Erythroblast (primary cell): ENCODE data around the gene SNX32.

Experiments
- DNase-seq, 2 experiments: peaks; one replicate each; lab custom pipeline; 2025; lab: John Stamatoyannopoulos, UW
- GATA1 ChIP-seq: IDR thresholded peaks from 2 replicates; pipeline ENCODE4 v1.6.1; 2011; ENCODE audit warnings: low read depth, mild to moderate bottlenecking, control low read depth, low read length, moderate library complexity
- POLR2A ChIP-seq: IDR thresholded peaks from 2 replicates; pipeline ENCODE4 v1.6.1; 2011; ENCODE audit warnings: mild to moderate bottlenecking, low read length

Gene SNX32

DNA sequence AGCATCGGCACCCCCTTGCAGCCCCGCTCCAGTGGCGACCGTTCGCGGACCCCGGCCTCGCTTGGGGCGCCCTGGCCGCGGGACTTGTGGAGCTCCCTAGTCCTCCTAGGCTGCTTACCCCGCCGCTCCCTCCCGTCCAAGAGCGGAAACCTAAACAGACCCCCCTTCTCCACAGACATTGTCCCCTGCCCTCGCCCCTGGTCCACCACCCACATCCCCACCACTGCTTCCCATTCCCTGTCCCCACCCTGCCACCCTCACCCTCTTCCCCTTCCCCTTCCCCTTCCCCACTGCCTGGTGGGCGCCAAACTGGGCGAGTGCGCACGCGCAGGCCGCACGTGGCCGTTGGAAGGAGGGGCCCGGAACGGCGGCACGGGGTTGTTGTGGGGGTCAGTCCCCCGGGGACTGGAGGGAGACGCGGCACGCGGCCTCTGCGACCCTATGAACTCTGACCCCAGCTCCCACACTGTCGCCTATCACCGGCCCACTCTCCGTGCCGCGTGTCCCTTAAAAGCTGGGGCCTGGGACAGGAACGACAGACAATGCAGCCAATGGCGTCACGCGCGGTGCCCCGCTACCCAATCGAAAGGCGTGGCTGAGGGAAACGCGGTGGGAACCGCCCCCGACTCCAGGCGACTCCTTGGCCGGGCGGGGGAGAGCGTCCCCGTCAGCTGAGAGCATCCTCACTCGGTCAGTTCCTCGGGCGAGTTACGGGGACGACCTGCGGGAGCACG is at the start of gene SNX32:
Gene SNX32 (plus strand): TSS at position 667 of the 734 bp plus-strand sequence. CDS start 103 bp downstream, outside the sequence.
- TF ChIP-seq GATA1 (no peak), POLR2A (no peak)
- peak; percentile 95 to 97 for DNase-seq

DNA sequence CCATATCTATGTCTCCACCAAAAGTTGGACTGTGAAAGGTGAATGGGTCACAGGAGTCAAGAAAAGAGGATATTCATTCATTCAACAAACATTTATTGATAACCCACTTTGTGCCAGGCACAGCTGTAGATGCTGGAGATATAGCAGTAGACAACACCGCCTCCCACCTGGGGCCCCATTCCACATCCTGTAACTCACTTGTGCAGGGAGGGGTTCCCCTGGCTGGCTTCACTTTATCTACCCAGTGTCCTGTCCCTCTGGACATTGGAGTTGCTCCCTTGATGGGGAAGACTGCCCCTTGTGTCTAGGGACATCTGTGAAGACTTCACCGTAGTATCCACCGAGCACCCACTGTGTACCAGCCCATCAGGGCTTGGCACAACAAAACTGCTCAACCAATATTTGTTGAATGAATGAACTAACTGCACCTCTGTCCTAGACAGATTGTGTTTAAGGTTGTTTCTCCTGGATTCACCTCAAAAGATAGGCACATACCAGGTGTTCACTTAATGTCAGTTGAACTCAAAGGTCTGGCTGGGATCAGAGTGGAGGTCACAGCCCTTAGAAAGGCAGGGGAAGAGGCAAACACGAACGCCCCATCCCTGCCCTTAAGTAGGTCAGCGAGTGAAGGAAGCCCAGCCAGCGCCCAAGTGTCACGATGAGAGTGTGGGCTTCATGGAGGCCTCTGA is 48.3 kb upstream of the SNX32 start:
- TF ChIP-seq GATA1: no peak
- no peak for TF ChIP-seq POLR2A
- DNase-seq: no peak

DNA sequence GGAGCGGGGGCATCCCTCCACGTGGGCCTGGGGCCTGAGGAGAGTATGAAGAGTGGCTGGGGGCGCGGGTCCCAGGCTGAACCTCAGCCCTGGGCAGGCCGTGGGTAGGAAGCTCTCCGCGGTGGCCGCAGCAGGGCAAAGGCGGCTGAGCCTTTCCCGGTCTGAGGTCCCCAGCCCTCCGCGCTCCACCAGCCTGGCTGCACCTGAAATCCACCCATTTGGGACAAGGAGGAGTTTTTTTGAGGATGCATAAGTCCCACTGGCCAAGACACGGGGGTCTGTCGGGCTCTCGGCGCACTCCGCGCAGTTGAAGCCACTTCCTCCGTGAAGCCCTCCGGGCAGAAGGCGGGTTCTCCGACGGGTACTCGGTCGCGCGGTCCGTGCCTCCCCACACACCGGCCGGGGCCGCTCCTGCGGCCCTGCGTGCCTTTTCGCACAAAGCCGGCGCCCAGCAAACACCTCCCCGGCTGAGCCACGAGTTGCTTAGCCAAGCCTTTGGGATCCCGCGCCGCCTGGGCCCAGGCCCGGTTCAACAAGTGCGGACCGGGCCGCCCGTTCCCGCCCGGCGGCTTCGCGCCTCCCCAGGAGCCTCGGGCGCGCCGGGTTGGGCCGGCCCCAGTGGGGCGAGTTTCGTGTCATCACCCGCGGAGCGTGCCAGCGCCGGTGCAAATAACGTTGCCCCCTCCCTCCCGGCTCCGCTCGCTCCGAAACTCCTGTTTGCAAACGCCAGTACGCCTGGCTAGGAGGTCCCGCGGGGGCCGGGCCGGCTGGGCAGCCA is 47.6 kb upstream of the SNX32 start:
- DNase-seq: no peak
- no peak for TF ChIP-seq POLR2A
- TF ChIP-seq GATA1: no peak

DNA sequence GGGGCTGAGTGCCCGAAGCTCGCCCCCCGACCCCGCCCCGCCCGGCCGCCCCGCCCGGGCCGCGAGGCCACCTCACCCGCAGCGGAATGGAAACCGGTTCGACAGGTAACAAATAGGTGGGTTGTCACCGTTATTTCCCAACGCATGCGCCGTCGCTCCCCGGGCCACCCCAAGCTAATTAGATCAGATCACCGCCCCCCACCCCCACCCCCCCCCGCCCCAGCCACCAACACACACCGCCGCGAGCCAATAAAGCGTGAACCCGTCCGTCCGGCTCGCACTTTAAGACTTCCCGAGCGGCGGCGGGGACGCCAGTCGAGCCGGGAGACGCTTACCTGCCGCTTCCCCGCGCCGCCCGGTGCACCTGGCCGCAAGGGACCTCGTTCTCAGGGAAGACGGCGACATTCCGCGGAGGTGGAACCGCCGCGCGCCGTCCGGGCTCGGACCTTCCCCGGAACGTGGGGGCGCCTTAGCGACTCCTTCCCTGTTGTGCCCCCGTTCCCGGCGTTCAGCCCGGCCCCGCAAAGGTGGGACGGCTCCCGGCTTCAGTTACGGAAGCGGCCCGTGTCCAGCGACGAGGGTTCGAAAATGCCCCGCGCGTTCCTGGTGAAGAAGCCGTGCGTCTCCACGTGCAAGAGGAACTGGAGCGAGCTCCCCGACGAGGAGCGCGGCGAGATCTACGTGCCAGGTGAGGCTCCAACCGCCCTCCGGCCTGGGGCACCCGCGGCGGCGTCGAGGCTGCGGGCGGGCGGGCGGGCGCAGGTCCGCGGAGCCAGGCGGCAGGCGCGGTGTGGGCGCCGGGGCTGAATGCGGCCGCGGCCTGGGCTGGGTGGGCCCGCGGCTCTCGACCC is 46.8 kb upstream of the SNX32 start, which contains the start of gene OVOL1:
Gene OVOL1 (plus strand): TSS at position 278 of the 851 bp plus-strand sequence. CDS start 311 bp downstream, at position 589.
- DNase-seq: no peak
- TF ChIP-seq POLR2A: no peak
- no peak for TF ChIP-seq GATA1

DNA sequence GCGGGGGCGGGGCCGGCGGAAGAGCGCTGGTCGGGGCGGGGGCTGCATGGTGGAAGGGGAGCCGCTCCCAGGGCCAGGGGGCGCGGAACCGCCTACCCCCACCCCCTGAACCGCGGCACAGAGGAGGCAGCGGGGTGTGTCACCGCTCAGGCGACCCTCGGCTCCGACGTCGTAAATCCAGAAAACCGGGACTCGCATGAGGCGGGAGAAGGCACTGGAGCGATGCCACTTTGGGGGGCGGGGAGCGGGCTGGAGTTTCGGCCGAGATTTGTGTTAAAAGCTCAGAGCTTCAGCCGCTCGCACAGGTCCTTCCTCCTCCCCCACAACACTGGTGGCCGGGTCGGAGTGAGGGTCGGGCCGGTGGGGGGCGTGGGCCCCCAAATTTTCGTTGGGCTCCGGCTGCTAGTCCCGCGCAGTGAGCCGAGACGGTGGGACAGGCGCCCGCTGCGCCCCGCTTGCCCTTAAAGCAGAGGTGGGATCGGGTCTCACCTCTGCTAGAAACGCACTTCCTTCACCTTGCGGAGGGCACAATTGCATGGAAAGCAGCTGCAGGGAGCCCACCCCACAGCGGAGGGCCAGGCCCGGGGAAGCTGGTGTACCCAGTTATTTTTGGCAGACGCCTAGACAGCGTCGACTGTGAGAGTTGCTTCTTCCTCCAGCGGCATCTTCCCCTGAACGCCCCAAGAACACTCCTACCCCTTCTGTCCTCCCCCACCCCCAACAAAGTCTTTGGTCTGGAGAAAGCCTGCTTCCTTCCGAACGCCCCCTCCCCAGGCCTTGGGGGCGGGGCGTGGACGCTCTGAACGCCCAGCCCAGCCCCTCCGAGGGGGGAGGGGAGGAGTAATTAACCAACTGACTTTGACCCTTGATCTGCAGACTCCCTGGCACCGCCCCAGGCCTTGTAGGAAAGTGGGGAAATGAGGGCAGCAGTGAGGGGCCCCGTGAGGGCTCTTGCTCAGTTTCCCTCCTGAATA is 45.8 kb upstream of the SNX32 start:
- no peak for DNase-seq
- TF ChIP-seq GATA1 (no peak), POLR2A (no peak)

DNA sequence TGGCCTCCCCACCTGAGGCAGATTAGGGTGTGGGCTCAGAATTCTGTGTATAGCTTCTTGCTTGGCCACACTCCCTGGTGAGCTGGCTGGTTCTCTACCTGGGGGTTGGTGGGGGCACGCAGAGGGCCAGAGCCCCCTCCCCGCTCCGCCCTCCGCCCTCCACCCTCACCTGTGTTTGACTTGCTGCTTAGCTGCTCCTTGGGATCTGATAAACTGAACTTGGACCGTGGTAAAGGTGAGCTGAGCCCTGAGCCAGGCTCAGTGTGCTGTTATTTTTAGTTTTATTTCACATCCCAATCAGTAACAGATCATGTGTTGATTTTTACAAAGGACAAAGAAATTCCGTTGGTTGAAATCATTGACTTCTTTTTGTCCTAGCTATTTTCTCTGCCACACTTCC is 44.9 kb upstream of the SNX32 start:
- no peak for DNase-seq
- TF ChIP-seq GATA1 (no peak), POLR2A (no peak)

GRCh38 chr11:65789230-65790103 is 44.3 kb upstream of the SNX32 start:
- DNase-seq: no peak
- TF ChIP-seq GATA1: no peak
- TF ChIP-seq POLR2A: no peak

DNA sequence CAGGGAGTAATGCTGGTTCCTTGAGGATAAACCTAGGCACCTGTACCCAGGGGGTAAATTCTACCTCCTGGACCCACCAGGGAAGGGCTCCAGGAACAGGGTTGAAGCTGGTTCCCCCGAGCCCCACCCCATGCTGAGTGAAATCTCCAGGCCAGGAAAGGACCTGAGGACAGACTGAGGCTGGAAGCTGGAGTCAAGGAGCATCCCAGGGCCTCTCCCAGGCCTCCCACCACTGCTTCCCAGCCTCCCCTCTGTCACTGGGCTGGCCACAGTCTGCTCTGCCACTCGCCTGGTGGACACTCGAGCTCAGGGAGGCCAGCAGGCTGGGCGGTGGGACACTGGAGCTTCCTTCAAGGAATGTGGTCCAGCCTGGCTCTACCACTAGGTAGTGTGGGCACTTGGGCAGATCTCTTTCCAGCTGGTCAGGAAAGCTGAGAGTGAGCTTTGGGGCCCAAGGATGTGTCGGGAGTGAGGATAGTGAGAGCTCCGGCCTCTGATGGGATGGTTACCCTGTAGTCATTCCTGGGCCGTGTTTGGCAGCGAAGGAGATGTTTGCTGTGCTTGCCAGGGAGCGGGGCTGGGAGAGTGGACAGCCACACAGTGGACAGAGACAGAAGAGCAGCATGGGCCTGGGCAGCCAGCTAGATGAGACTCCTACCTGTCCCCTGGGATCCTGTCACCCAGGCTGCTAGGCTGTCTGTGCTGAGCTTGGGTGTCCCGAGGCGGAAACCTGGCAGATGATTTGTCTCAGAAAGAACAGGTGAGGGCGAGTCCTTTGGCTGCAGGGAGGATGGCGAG is 43.5 kb upstream of the SNX32 start:
- TF ChIP-seq GATA1 (no peak), POLR2A (no peak)
- no peak for DNase-seq

- DNase-seq: no peak
- TF ChIP-seq POLR2A (no peak), GATA1 (no peak)
Observed at GRCh38 chr11:65790902-65791650, 42.7 kb upstream of the SNX32 start.

DNA sequence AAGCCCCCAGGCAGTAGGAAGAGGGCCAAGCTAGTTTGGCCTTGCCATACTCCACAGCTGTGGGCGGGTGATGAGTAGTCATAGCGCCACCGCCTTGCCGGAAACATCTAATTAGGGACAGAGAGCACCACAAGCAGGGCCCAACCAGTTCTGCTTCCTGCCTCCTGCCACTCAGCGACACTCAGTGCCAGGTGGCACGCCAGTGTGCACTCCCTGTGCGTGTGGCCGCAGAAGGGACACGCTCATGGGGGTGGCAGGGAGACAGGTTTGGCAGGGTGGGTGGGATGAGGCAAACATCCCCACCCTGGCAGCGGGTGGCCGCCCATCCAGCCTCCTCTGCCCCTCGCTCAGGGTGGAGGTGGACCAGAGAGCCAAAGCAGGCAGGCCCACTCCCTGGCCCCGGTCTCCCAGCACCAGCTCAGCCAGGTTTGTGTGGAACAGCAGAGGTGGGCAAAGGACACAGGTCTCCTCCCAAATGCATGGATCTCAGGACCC is 42.0 kb upstream of the SNX32 start:
- TF ChIP-seq GATA1 (no peak), POLR2A (no peak)
- DNase-seq: no peak
